ENCODE results near the gene B3GALT5.

The B3GALT5 gene

DNA sequence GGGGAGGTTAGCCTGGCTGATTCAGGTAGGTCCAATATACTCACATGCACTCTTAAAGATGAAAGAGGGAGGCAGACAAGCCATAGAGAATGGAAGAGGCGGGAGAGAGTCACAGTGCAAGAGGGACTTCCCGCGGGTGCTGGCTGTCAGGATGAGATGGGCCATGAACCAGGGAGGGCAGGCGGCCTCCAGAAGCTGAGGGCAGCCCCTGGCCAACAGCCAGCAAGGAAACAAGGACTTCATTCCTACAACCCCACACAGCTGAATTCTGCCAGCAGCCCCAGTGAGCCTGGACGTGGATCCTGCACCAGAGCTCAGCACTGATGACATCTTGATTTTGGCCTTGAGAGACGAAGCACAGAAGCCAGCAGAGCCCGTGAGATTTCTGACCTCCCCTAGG lies 15.1 kb upstream of the B3GALT5 start:
- no peak for TF ChIP-seq SIN3A (IDR thresholded peaks at IDR 0.05; ENCODE audit: borderline replicate concordance, insufficient read depth, low read length)
- TF ChIP-seq, protein P1, sequence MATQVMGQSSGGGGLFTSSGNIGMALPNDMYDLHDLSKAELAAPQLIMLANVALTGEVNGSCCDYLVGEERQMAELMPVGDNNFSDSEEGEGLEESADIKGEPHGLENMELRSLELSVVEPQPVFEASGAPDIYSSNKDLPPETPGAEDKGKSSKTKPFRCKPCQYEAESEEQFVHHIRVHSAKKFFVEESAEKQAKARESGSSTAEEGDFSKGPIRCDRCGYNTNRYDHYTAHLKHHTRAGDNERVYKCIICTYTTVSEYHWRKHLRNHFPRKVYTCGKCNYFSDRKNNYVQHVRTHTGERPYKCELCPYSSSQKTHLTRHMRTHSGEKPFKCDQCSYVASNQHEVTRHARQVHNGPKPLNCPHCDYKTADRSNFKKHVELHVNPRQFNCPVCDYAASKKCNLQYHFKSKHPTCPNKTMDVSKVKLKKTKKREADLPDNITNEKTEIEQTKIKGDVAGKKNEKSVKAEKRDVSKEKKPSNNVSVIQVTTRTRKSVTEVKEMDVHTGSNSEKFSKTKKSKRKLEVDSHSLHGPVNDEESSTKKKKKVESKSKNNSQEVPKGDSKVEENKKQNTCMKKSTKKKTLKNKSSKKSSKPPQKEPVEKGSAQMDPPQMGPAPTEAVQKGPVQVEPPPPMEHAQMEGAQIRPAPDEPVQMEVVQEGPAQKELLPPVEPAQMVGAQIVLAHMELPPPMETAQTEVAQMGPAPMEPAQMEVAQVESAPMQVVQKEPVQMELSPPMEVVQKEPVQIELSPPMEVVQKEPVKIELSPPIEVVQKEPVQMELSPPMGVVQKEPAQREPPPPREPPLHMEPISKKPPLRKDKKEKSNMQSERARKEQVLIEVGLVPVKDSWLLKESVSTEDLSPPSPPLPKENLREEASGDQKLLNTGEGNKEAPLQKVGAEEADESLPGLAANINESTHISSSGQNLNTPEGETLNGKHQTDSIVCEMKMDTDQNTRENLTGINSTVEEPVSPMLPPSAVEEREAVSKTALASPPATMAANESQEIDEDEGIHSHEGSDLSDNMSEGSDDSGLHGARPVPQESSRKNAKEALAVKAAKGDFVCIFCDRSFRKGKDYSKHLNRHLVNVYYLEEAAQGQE (IDR thresholded peaks at IDR 0.05; ENCODE audit: insufficient read depth in 1 of 2, low read depth in 2 of 2, low read length in 2 of 2): no peak
- no peak for TF ChIP-seq FOXP2 (optimal IDR thresholded peaks at IDR 0.05; ENCODE audit: borderline replicate concordance, extremely low read depth, extremely low read length, insufficient read depth)
- TF ChIP-seq POLR2AphosphoS5 (IDR thresholded peaks at IDR 0.05; ENCODE audit: low read depth, low read length): no peak
- TF ChIP-seq TAF1 (IDR thresholded peaks at IDR 0.05; ENCODE audit: borderline replicate concordance, insufficient read depth, low read length): no peak

GRCh38 chr21:39599191-39599970 lies 13.4 kb upstream of the B3GALT5 start:
- TF ChIP-seq TAF1 (IDR thresholded peaks at IDR 0.05; ENCODE audit: borderline replicate concordance, insufficient read depth, low read length): no peak
- no peak for TF ChIP-seq POLR2AphosphoS5 (IDR thresholded peaks at IDR 0.05; ENCODE audit: low read depth, low read length)
- TF ChIP-seq FOXP2 (optimal IDR thresholded peaks at IDR 0.05; ENCODE audit: borderline replicate concordance, extremely low read depth, extremely low read length, insufficient read depth): no peak
- TF ChIP-seq SIN3A (IDR thresholded peaks at IDR 0.05; ENCODE audit: borderline replicate concordance, insufficient read depth, low read length): no peak
- TF ChIP-seq, protein P1 (IDR thresholded peaks at IDR 0.05; ENCODE audit: insufficient read depth in 1 of 2, low read depth in 2 of 2, low read length in 2 of 2): no peak

DNA sequence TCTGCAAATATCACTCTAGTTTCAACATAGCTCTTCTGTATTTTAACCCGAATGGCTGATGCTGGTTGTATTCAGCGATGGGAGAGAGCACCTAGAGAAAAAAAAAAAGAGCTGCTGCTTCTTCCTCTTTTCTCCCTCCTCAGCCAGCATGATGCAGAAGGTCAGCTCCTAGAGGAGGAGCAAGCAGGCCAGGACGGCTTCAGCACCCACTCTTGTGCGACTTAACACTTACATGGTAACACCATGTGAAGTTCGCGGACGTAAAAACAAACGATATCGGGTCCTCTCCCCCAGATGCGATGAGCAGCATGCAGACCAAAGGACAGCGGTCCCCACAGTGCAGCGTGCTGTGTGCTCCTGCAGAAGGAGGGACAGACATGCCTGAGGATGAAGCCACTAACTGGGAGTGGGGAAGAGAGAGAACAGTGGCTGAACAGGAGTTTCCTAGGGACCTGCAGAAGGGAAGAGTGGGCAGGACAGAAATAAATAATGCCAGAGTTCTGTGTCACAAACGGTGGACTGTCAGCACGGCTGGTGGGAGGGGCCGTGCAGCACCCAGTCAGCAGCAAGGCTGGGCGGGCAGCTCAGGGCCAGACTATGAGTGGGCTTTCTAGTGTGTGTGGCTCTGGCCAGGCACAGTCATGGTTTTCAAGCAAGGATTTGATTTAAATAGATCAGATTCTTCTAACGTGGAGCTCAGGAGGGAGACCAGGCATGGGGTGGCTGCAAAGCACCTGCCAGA lies 11.4 kb upstream of the B3GALT5 start:
- TF ChIP-seq FOXP2 (optimal IDR thresholded peaks at IDR 0.05; ENCODE audit: borderline replicate concordance, extremely low read depth, extremely low read length, insufficient read depth): no peak
- no peak for TF ChIP-seq TAF1 (IDR thresholded peaks at IDR 0.05; ENCODE audit: borderline replicate concordance, insufficient read depth, low read length)
- TF ChIP-seq POLR2AphosphoS5 (IDR thresholded peaks at IDR 0.05; ENCODE audit: low read depth, low read length): no peak
- TF ChIP-seq, protein P1 (IDR thresholded peaks at IDR 0.05; ENCODE audit: insufficient read depth in 1 of 2, low read depth in 2 of 2, low read length in 2 of 2): no peak
- TF ChIP-seq SIN3A (IDR thresholded peaks at IDR 0.05; ENCODE audit: borderline replicate concordance, insufficient read depth, low read length): no peak

DNA sequence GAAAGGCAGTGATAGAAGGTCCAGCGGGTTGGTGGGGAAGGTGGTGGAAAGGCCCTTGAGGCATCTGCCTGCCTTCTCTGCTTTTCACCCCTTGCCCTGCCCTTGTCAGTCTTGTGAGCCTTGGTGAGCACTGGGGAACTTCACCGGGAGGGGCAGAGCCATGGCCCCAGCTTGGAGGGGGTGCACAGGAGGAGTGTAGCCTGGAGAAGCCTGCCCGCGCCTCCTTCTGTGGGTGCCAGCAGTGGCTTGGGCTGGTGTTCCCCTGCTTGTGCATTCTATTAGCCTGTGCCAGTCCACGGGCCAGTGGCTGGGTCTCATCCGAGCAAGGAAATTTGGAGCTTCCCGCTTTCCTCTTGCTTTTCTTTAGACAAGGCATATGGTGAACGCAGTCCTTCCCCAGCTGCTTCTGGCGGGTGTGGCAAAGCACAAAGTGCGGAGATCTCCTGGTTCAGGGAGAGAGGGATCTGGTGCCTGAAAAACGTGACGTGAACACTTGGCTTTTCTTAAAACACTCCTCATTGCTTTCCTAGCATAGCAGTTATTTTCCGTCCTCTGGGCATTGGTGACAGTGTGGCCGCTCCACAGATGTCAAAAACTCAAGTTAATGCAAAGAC lies 10.6 kb upstream of the B3GALT5 start:
- TF ChIP-seq, protein P1 (IDR thresholded peaks at IDR 0.05; ENCODE audit: insufficient read depth in 1 of 2, low read depth in 2 of 2, low read length in 2 of 2): no peak
- TF ChIP-seq POLR2AphosphoS5 (IDR thresholded peaks at IDR 0.05; ENCODE audit: low read depth, low read length) (no peak), FOXP2 (optimal IDR thresholded peaks at IDR 0.05; ENCODE audit: borderline replicate concordance, extremely low read depth, extremely low read length, insufficient read depth) (no peak), SIN3A (IDR thresholded peaks at IDR 0.05; ENCODE audit: borderline replicate concordance, insufficient read depth, low read length) (no peak), TAF1 (IDR thresholded peaks at IDR 0.05; ENCODE audit: borderline replicate concordance, insufficient read depth, low read length) (no peak)
